Gastrocnemius medialis (tissue), 4 donors: Measurements from ENCODE around the gene KRTAP5-5. TPM values are rescaled to one million over a fixed set of nuclear protein-coding genes. Genes with fewer than 3 reads are reported as not detected.

Experiments
- ATAC-seq, 2 donors: fragments of 150-250 bp; one replicate each; pipeline ENCODE4 v1.9.1; 2016
- DNase-seq, 2 donors: peaks; one replicate each; pipeline ENCODE4 v3.0.0-alpha.2; 2019
- H3K27ac ChIP-seq, 4 donors: fragments of 200-600 bp; sonication (generic); 1 replicate in 1 of 4; 2 replicates in 3 of 4; pipeline ENCODE4 v1.5.1; 2016 to 2018; ENCODE audit warnings: mild to moderate bottlenecking in 2 of 4, moderate library complexity in 1 of 4
- H3K27me3 ChIP-seq, 3 donors: fragments of 200-600 bp; sonication (generic) in 2 of 3; 1 replicate in 1 of 3; 2 replicates in 2 of 3; pipeline versions ENCODE4 v1.5.1 to v1.6.0; 2016 to 2019; ENCODE audit warnings: mild to moderate bottlenecking in 1 of 3, moderate library complexity in 1 of 3
- H3K36me3 ChIP-seq, 2 donors: fragments of 200-600 bp; sonication (generic) in 1 of 2; one replicate each; pipeline ENCODE4 v1.5.1; 2017 to 2018
- H3K4me1 ChIP-seq, 2 donors: fragments of 200-600 bp; sonication (generic) in 1 of 2; one replicate each; pipeline ENCODE4 v1.5.1; 2016 to 2017; ENCODE audit warnings: mild to moderate bottlenecking in 2 of 2
- H3K4me3 ChIP-seq, 4 donors: fragments of 200-600 bp; sonication (generic) in 3 of 4; 1 replicate in 1 of 4; 2 replicates in 3 of 4; pipeline ENCODE4 v1.5.1; 2016 to 2019; ENCODE audit warnings: mild to moderate bottlenecking in 2 of 4
- H3K9me3 ChIP-seq, 3 donors: fragments of 200-600 bp; sonication (generic) in 2 of 3; 1 replicate in 1 of 3; 2 replicates in 2 of 3; pipeline ENCODE4 v1.5.1; 2016 to 2019
- POLR2A ChIP-seq, 2 donors: fragments of 450-650 bp; IDR thresholded peaks; one replicate each; pipeline ENCODE4 v1.6.1; 2017; ENCODE audit warnings: antibody characterized with exemption in 2 of 2, mild to moderate bottlenecking in 2 of 2, moderate library complexity in 2 of 2
- in situ Hi-C, 4 donors: fragments of 200-750 bp; cut with MboI; loops; one replicate each; pipeline versions ENCODE4 v1.15.0 to v1.8.0; 2017; ENCODE audit warnings: low sequenced_read_pairs in 4 of 4
- intact Hi-C: fragments of 100-400 bp; cut with DNase I; formaldehyde crosslinking; loops from one replicate; pipeline ENCODE4 v1.15.1; 2023; ENCODE audit warnings: low total_unique reads
- total RNA-seq, 4 donors: library from RNA; depleted of rRNA; stranded (reverse); fragments of >200 nt; gene quantifications; one replicate each; pipeline versions ENCODE4 v1.1.0 to v1.2.3, GENCODE V29; 2016
- TF ChIP-seq, protein P1 (sequence below), 5 experiments: fragments of 450-650 bp in 3 of 5; fragments of 200-600 bp in 2 of 5; sonication (generic) in 2 of 5; IDR thresholded peaks in 4 of 5; conservative IDR thresholded peaks in 1 of 5; 1 replicate in 4 of 5; 2 replicates in 1 of 5; pipeline ENCODE4 v1.5.1; 2016 to 2019; ENCODE audit warnings: antibody characterized with exemption in 5 of 5, mild to moderate bottlenecking in 3 of 5, moderate library complexity in 3 of 5

Gene KRTAP5-5
- total RNA-seq, 4 donors from 2014 or later = not detected

GRCh38 chr11:1641096-1641495 is 11.5 kb downstream of the KRTAP5-5 start:
- H3K4me1 ChIP-seq = no peaks in the 10 kb centered on the region
- H3K9me3 ChIP-seq = no peaks in the 10 kb centered on the region
- no peak for DNase-seq
- intact Hi-C loops (no loop called here), in situ Hi-C loops (no loop called here)
- H3K36me3 ChIP-seq = no peaks in the 10 kb centered on the region
- peaks cover 0 to 12% (median 8%) of the 10 kb centered on the region in 3 donors for H3K27me3 ChIP-seq
- no peak overlapping the region for H3K4me3 ChIP-seq
- no peak overlapping the region for H3K27ac ChIP-seq
- ATAC-seq = no peak
- TF ChIP-seq, protein P1, sequence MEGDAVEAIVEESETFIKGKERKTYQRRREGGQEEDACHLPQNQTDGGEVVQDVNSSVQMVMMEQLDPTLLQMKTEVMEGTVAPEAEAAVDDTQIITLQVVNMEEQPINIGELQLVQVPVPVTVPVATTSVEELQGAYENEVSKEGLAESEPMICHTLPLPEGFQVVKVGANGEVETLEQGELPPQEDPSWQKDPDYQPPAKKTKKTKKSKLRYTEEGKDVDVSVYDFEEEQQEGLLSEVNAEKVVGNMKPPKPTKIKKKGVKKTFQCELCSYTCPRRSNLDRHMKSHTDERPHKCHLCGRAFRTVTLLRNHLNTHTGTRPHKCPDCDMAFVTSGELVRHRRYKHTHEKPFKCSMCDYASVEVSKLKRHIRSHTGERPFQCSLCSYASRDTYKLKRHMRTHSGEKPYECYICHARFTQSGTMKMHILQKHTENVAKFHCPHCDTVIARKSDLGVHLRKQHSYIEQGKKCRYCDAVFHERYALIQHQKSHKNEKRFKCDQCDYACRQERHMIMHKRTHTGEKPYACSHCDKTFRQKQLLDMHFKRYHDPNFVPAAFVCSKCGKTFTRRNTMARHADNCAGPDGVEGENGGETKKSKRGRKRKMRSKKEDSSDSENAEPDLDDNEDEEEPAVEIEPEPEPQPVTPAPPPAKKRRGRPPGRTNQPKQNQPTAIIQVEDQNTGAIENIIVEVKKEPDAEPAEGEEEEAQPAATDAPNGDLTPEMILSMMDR (IDR thresholded peaks at IDR 0.05 in 4 of 5, conservative IDR thresholded peaks at IDR 0.05 in 1 of 5) = no peak
- TF ChIP-seq POLR2A (IDR thresholded peaks at IDR 0.05) = no peak

GRCh38 chr11:1642288-1643145 is 12.9 kb downstream of the KRTAP5-5 start:
- intact Hi-C loops (no loop called here), in situ Hi-C loops (no loop called here)
- no peaks in the 10 kb centered on the region for H3K4me1 ChIP-seq
- no peak for DNase-seq
- H3K4me3 ChIP-seq = no peak overlapping the region
- ATAC-seq = no peak
- TF ChIP-seq, protein P1 (IDR thresholded peaks at IDR 0.05 in 4 of 5, conservative IDR thresholded peaks at IDR 0.05 in 1 of 5) = no peak
- TF ChIP-seq POLR2A (IDR thresholded peaks at IDR 0.05) = no peak
- H3K27me3 ChIP-seq = peaks cover 0 to 12% (median 8%) of the 10 kb centered on the region in 3 donors
- no peaks in the 10 kb centered on the region for H3K9me3 ChIP-seq
- H3K36me3 ChIP-seq = no peaks in the 10 kb centered on the region
- no peak overlapping the region for H3K27ac ChIP-seq

GRCh38 chr11:1643146-1643690 is 13.6 kb downstream of the KRTAP5-5 start:
- no peak for TF ChIP-seq POLR2A (IDR thresholded peaks at IDR 0.05)
- TF ChIP-seq, protein P1 (IDR thresholded peaks at IDR 0.05 in 4 of 5, conservative IDR thresholded peaks at IDR 0.05 in 1 of 5) = no peak
- no peak for ATAC-seq
- Histone ChIP-seq H3K4me1 (no peaks in the 10 kb centered on the region), H3K27ac (no peak overlapping the region), H3K27me3 (peaks cover 0 to 12% (median 8%) of the 10 kb centered on the region in 3 donors), H3K9me3 (no peaks in the 10 kb centered on the region), H3K36me3 (no peaks in the 10 kb centered on the region), H3K4me3 (no peak overlapping the region)
- intact Hi-C loops (no loop called here), in situ Hi-C loops (no loop called here)
- no peak for DNase-seq

GRCh38 chr11:1644601-1645356 is 15.2 kb downstream of the KRTAP5-5 start:
- TF ChIP-seq, protein P1 (IDR thresholded peaks at IDR 0.05 in 4 of 5, conservative IDR thresholded peaks at IDR 0.05 in 1 of 5) = no peak
- no peak for TF ChIP-seq POLR2A (IDR thresholded peaks at IDR 0.05)
- ATAC-seq = no peak
- intact Hi-C loops (no loop called here), in situ Hi-C loops (no loop called here)
- Histone ChIP-seq H3K9me3 (no peaks in the 10 kb centered on the region), H3K27ac (no peak overlapping the region), H3K36me3 (no peaks in the 10 kb centered on the region), H3K4me1 (no peaks in the 10 kb centered on the region), H3K27me3 (peaks cover 0 to 8% (median 0%) of the 10 kb centered on the region in 3 donors), H3K4me3 (no peak overlapping the region)
- no peak for DNase-seq
